K562 (cell line): ENCODE measurements around the gene QRFP.

Experiments used
- ARID4B ChIP-seq: sonication (generic); formaldehyde crosslinking; IDR thresholded peaks from 2 replicates; pipeline ENCODE4 v1.8.0; 2022; ENCODE audit warnings: mild to moderate bottlenecking, missing genetic modification reagents
- KLF16 ChIP-seq: IDR thresholded peaks from 2 replicates; pipeline ENCODE4 v1.6.1; 2016; ENCODE audit warnings: antibody characterized with exemption
- ZFP36 ChIP-seq: fragments of 150-350 bp; IDR thresholded peaks from 2 replicates; pipeline ENCODE4 v1.6.1; 2018; ENCODE audit warnings: low read length, low read depth; ENCODE audit not compliant: partially characterized antibody

DNA sequence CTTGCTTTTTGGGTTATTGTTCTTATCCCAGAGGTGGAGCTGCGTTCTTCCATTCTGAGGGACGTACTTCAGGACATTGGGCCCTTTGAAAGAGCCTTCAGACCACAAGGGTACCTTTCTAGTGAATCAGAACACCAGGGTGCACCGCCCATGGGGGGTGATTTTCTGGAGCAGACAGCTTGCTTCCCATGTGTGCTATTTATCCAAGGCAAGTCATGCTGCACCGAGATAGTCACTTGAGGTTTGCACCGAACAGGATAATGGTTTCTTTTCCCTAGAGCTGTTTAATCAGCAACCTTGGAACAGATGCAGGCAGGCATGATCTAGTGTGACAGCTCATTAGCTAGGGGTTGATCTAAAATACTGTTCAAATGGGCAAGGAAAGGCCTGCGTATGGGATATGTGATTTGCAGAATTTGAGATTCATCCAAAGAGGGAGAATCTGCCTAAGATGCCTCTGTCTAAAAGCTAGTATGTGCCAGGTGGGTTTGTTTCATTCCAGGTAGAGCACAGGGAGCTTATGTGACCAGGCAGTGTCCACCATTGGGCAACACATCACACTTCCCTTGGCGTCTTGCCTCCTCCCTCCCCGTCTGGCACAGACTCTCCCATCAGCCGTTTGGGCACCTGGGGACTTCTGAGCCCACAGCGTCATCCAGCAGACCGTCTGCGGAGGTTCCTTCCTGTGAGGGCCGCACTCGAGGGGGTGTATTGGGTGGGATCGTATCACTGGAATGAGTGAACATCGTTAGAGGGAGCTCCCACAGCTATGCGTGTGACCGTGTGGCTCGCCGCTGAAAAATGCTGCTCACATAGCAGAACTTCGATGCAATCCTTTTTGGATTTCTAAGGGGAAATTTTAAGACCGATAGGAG is 38.5 kb downstream of the QRFP start:
- no peak for TF ChIP-seq ARID4B (CRISPR knock-in tag)
- TF ChIP-seq KLF16: no peak
- no peak for TF ChIP-seq ZFP36
